ENCODE results near the gene RAP2B.
"Not testable (repeated sequence)": the region's sequence is repeated elsewhere in the genome, so short reads cannot be mapped to it uniquely, and the experiment has no call there.

The RAP2B gene

DNA sequence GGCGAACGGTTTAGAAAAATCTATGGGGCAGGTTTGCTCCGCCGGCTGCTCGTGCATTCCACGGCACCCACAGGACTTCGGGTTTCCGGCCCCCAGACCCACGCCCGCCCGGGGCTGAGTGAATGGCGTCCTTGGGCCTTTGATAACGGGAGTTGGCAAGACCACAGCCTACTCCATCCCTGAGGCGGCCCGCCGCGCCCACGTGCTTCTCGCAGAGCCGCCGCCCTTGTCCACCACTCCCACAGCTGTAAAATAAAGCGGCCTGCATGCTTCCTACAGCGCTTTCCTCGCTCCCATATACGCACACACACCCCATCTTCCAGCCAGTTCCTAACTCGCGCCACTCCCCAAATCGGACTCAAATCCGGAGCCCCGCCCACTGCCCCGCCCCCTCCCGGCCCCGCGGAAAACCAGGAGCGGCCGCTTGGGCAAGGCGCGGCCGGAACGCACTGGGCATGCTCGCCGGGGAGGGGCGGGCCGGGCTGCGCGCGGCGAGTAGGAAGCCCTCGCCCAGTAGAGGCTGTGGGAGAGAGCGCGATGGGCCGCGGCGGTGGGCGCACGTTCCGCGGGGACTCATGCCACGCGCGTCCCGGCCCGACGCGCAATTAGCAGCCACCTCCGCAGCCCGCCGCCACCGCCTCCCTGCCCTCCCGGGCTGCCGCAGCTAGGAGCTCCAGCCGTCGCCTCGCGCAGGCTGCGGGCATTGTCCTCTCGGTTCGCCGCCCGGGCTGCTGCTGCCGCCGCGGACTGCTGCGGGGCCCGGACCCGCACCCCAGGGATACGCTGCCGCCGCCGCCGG, at the start of gene RAP2B:
TSS of gene RAP2B (plus strand) at position 513 of the 799 bp plus-strand sequence. CDS start 468 bp downstream, outside the sequence.
- DNase-seq (ENCODE audit: low spot score) = peak; percentile 95

DNA sequence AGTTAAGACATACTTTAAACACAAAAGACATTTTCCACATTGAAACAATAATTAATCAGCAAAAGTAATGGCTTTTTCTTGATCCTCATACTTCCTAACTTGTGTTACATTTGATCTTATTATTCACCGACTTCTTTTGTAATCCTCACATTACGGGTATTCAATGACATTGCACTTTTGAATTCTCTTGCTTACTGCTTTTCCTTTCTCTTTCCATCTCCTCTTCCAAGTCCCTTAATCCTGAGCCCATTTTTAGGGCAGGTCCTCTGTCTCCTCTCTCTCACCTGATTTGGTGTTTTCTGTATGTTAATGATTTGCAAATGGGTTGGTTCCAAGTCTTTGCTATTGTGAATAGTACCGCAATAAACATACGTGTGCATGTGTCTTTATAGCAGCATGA, 48.5 kb upstream of the RAP2B start:
- no peak for DNase-seq (ENCODE audit: low spot score)

DNA sequence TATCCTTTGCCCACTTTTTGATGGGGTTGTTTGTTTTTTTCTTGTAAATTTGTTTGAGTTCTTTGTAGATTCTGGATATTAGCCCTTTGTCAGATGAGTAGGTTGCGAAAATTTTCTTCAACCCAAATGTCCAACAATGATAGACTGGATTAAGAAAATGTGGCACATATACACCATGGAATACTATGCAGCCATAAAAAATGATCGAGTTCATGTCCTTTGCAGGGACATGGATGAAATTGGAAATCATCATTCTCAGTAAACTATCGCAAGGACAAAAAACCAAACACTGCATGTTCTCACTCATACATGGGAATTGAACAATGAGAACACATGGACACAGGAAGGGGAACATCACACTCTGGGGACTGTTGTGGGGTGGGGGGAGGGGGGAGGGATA, 47.8 kb upstream of the RAP2B start:
- not testable (repeated sequence) for DNase-seq (ENCODE audit: low spot score)

DNA sequence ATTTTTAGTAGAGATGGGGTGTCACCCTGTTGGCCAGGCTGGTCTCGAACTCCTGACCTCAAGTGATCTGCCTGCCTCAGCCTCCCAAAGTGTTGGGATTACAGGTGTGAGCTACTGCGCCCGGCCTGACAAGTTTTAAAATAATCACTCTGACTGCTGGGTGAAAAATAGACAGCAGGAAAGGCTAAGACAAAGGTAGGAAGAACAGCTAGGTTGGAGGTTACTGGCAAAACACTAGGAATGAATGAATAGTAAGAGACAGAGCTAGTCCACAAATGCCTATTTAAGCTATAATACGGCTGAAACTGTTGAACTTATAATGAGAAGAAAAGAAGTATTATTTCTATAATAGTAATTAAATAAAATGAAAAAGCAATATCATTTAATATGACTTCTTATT, 46.7 kb upstream of the RAP2B start:
- no peak for DNase-seq (ENCODE audit: low spot score)

DNA sequence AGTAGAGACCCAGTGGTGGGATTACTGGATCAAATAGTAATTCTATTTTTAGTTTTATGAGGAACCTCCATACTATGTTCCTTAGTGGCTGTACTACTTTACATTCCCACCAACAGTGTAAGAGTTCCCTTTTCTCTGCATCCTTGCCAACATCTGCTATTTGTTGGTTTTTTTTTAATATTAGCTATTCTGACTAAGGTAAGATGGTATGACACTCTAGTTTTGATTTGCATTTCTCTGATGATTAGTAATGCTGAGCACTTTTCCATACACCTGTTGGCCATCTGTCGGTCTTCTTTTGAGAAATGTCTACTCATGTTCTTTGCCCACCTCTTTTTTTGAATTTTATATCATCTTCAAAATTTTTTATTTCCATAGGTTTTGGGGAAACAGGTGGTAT, 34.2 kb upstream of the RAP2B start:
- no peak for DNase-seq (ENCODE audit: low spot score)

DNA sequence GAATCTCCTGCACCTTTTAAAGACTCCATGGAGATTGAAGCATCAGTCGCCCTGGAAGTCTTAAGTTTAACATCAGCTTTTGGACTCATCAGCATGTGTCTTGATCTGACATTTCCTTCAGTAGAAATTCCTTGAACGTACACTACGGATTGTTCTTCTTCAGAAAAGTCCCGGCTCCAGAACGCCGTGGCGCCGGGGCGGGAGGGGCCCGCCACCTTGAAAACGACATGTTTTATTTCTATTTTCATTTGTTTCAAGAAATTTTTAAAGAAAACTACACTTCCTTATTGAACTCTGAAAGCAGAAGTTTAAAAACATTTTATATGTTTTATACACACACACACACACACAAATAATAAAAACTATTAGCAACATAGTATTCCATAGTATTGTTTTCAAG, 32.6 kb upstream of the RAP2B start:
- DNase-seq (ENCODE audit: low spot score) = no peak

DNA sequence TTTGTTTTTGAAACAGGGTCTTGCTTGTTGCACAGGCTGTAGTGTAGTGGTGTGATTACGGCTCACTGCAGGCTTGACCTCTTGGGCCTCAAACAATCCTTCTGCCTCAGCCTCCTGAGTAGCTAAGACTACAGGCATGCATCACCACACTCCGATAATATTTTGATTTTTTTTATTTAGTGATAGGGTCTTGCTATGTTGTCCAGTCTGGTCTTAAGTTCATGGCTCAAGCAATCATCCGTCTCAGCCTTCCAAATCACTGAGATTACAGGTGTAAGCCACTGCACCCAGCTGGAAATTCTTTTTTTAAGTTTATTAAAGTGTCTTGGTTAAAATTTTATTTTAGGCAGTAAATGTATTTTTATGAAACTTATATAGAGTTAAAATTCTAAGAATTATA, 32.2 kb upstream of the RAP2B start:
- DNase-seq (ENCODE audit: low spot score) = no peak

DNA sequence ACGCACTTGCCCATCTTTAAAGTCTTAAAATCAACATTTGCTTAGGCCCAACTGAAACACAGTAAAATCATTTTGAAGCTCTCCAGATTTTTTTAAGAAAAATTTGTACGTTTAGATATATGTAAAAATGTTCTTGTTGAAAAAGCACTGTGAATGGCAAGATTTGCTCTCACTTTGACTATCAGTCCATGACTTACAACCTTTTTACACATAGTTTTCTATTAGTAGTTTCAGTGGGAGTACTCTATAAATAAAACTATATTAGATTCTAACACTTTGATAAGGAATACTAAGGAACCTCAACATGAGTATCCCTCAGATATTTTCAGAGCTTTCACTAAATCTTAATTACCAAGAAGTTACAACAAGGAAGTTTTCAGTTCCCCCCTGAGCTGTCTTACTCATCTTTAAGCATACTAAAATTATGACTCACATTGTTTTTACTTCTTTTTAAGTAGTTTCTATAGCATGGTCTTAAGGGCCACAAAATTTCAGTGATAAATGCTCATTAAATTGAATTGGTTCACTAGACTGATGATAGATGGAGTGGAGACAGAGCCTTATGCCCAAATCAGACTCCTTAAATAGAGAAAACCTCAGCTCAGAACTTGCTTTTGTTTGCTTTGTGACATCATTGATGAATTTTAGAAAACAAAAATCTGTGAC, 31.6 kb upstream of the RAP2B start:
- no peak for DNase-seq (ENCODE audit: low spot score)

DNA sequence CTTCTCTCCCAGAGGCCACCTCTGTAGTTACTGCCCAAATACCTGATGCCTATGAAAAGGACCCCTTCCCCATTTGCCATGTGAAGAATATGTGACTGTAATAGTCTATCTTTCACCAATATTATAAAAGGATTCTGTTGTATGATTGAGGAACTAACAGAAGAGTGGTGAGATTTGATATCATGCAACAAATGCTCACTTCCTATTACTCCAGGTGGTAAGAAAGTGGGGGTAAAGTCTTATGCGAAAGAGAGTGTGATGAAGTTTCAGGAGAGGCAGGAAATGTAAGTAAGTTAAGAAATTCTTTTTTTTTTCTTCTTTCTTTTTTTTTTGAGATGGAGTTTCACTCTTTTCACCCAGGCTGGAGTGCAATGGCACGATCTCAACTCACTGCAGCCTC, 24.4 kb upstream of the RAP2B start:
- DNase-seq (ENCODE audit: low spot score) = no peak

DNA sequence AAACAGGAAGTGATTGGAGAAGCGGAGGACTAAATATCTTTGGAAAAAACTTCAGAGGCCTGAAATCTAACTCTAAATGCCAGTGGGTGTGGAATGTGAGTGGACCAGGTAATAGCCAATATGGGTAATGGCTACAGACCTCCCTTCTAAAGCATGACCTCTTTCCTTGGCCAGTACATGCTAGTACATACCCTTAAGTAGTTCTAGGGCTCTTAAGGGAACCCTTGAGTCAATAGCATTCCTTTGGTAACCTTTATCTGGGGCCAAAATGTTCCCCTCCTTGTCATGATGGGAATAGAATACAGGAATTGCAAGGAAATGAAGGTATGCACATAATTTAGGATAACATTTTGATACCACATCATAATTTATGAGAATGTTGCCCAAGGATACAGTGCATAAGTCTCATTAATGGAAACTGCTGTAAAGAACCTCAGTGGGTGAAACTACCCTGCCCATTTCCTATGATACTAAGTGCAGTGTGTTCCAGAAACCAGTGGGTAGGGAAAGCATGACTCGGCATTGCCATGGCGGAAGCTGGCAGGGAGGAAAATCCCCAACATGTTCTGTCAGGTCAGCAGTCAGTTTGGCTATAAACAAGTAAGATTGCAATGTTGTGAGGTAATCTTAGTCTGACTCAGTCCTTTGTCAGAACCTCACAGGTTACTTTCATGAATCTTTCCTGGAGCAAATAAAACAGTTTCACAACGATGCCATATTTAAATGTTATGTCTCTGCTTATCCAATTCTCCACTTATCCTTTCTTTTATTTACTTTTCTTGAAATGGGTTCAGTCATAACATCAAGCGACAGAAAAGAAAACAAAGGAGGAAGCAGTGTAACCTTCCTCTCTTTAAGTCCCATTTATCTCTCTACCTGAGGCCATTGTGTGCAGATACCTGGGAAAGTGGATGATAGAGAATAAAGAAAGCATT, 23.5 kb upstream of the RAP2B start:
- no peak for DNase-seq (ENCODE audit: low spot score)

DNA sequence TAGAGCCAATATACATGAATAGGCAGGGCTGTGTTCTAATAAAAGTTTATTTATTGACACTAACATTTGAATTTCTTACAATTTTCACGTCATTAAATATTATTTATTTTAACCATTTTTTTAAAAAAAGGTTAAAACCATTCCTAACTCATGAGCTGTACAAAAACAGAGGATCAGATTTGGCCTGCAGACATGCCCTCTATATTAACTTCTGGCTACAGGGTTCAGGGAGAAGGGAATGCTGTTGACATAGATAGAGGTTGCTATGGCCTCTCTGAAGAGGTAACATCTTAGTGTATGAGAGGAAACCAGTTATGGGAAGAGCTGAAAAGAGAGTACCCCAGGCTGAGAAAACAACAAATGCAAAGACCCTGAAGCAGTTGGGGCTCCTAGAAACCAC, 19.1 kb upstream of the RAP2B start:
- no peak for DNase-seq (ENCODE audit: low spot score)

DNA sequence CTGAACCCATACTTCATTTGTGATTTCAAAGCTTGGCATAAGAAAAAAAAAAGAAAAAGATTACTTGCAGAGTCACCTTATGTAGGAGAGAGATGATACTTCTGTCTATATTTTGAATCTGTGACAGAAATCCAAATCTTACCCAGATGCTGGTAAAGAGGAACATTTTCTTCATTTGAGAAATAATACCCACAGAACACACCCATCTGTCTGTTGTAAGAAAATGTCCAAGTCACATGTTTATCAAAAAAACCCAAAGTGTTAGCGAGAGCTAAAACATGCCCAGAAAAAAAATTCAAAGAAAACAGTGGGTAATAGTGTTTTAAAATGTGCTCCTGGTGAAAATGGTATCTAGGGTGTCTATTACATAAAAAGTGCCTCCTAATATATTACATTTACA, 18.0 kb upstream of the RAP2B start:
- no peak for DNase-seq (ENCODE audit: low spot score)

DNA sequence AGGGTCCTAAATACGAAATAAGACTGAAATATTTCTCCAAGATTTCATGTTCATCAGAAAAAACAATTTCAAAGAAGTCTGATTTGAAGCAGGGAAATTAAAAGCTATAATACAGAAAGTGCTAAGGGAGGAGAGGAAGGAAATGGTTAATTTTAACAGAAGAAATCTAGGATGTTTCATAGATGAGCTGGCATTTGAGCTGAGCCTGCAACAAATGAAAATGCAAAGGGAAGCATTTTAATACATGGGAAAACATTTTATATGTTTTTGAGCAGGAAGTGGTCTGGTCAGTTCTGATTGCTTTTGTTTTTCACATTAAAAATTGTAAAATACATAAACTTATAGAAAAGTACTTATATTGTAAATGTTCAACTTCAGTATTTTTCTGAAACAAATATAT, 17.2 kb upstream of the RAP2B start:
- DNase-seq (ENCODE audit: low spot score) = no peak

DNA sequence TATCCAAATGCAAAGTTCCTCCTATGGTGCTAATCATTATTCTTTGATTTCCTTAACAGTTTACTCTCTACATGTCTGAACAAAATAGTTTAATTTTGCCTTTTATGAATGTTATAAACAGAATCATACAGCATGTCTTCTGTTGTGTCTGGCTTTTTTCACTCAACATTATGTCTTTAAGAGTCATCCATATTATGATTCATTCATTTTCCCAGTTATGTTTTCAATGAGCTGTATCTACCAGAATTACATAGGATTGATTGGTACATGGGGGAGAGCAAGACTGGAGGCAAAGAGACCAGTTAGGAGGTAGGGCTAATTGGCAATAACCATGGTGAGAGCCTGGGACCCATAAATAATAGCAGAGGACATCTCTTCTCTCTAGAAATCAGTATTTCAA, 16.6 kb upstream of the RAP2B start:
- DNase-seq (ENCODE audit: low spot score) = no peak

DNA sequence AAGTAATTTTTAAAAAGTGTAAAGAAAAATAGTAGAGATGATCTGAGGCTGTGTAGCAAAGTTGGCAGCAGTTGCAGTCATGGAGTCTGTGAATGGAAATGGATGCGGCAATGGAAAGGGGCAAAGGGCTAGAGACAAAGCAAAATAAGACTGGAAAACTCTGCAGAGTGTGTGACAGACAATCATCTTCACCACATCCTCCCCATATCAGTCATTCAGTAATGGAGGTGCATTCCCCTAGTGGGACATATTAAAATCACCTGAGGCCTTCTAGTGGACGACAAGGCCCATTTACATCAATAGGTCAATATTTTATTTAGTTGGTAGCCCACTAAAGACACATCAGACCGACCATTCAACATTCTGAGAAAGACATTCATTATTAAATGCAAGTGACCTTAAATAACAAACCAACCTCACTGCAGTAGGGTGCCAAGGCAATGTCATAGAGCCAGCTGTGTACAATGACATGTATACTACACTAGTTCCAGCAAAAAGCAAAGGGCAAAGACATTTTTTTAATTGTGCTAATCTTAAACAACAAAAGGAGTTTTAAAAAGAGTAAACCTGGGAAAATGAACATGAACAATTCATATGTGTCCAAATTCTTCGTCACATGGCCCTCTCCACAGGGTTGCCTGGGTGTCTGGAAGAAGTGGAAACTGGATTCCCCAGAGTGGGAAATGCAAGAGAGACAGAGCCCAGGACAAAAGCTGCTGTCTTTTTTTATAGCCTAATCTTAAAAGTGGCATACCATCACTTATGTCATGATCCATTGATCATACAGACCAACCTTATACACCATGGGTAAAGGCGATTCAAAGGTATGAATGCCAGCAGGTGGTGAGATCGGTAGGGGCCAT, 15.6 kb upstream of the RAP2B start:
- DNase-seq (ENCODE audit: low spot score) = no peak

DNA sequence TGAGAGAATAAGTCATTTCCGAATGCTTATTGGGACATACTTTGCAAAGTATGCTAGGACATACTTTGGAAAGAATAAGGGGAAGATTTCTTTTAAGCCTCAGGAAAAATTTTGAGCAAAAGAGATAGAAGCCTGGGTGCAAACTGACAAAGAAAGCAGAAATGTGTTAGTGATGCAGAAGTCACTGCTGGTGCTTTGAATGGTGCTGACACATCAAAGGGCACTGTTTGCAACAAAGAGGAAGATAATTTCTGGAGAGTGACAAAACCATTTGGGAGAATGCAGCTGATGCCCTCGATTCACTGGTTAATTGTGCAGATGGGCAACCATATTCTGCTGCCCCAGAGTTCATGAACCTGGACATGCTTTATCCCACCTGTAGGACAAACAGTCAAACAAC, 11.0 kb upstream of the RAP2B start:
- no peak for DNase-seq (ENCODE audit: low spot score)

DNA sequence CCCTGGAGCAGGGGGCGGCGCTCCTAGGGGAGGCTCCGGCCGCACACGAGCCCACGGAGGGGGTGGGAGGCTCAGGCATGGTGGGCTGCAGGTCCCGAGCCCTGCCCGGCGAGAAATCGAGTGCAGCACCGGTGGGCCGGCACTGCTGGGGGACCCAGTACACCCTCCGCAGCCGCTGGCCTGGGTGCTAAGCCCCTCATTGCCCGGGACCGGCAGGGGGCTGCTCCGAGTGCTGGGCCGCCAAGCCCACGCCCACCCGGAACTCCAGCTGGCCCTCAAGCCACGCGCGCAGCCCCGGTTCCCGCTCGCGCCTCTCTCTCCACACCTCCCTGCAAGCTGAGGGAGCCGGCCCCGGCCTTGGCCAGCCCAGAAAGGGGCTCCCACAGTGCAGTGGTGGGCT, 6.2 kb upstream of the RAP2B start:
- DNase-seq (ENCODE audit: low spot score) = not testable (repeated sequence)

DNA sequence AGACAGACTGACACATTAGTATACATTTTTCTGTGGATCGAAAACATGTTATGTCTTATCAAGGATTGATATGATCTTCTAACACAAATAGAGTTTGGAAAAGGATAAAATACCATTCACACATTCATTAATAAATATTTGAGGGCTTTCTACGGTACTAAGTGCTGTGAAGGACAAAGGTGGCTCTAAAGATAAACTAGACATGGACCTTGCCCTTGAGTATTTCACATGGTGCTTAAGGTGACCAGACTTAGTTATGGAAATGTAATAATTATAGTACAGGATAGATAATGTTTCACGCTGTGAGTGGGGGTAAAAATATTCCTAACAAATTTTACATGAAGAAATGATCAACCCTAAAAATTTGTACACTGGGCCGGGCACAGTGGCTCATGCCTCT, 3.8 kb upstream of the RAP2B start:
- DNase-seq (ENCODE audit: low spot score) = no peak

DNA sequence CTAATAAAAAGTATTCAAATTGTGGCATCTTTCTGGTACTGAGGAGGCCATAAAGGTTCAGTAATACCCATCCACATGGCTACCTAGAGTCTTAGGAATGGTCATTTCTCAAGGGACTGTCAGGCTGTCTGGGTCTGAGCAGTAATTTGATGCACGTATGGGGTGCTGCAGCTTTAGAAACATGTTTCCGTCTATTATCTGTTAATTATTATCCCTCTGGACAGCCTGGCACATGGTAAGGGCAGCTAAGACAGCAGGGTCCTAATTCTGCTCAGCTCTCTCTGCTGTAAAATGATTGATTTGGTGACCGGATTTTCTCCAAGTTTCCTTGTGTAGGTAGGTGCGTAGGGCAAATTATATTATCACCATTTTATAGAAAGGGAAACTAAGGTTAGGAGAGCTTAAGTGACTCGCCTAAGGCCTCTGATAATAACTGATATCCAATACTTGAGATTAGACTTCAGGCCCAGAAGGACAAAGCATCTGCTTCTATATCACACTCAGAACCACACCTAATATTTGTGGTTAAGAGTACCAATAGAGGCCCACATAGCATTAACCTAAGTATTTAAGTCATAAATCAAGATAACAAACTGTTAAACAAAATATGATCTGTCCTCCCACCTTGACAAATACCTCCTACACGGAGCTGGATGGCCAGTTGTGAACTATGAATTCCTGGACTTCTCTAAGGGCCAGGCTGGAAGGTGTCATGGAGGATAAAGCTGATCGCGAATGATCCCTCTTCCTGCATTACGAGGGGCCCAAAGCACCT, 2.9 kb upstream of the RAP2B start:
- DNase-seq (ENCODE audit: low spot score) = no peak

DNA sequence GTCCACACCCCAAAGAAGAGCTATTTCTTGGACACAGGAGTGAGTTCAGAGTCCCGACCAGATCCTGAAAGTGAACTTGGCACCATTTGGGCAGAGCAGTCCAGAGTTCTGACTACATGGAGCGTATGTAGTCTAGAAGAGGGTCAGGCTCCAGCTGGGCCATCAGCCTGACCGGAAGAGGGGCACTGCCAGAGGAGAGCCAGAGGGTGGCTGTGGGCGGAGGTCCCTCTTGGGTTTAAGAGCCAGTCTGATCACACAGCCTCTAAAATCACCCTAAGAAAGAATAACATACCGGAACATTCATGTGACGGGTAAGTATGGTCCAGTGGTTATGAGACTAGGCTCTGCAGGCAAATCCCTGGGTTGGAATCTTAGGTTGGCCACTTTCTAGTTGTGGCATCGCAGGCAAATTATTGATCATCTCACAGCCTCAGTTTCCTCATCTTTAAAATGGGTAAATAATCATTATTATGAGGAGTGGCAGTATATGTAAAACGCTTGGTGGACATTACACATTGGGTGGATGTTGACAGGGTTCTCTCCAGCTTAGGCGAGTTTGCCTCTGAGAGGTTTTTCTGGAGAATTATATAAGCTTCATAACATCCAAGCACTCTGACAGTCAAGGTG, 2.1 kb upstream of the RAP2B start:
- DNase-seq (ENCODE audit: low spot score) = no peak

Data from D341Med (cell line).